Ramos (cell line): Measurements from ENCODE around the gene NPC2.

Source experiments
- in situ Hi-C: fragments of 300-500 bp; cut with MboI; formaldehyde crosslinking; loops from one replicate; pipeline ENCODE4 v1.14.3; 2022; ENCODE audit warnings: low sequenced_read_pairs; ENCODE audit not compliant: unreplicated experiment

The NPC2 gene

GRCh38 chr14:74521756-74522155 lies 28.7 kb upstream of the NPC2 start:
- in situ Hi-C loops = no loop called here

GRCh38 chr14:74519316-74520074 lies 26.4 kb upstream of the NPC2 start:
- in situ Hi-C loops = no loop called here

DNA sequence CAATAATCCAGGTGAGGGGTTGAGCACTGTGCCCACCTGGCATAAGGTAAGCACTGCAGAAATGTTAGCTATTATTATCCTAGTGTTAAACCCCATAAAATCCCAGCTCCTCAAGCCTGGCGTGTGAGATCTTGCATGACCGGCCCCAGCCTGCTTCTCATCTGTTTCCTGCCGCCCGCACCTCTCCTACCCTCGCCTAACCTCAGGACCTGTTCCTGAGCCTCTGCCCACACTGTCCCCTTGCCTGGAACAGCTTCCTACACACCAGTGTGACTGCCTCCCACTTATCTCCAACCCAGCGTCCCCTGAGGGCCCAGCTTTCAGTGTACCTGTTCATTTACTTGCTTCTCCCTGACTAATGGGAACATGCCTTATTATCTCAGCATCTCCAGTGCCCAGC lies 25.1 kb upstream of the NPC2 start:
- in situ Hi-C loops = no loop called here

- in situ Hi-C loops = no loop called here
Observed at GRCh38 chr14:74517731-74518130, 24.6 kb upstream of the NPC2 start.

- in situ Hi-C loops = no loop called here
Observed at GRCh38 chr14:74516451-74517160, 23.5 kb upstream of the NPC2 start.

- in situ Hi-C loops = no loop called here
Observed at GRCh38 chr14:74515891-74516412, 22.8 kb upstream of the NPC2 start.

GRCh38 chr14:74514471-74514941 lies 21.4 kb upstream of the NPC2 start:
- in situ Hi-C loops = no loop called here

- in situ Hi-C loops = no loop called here
Observed at GRCh38 chr14:74511966-74512830, 19.1 kb upstream of the NPC2 start.

DNA sequence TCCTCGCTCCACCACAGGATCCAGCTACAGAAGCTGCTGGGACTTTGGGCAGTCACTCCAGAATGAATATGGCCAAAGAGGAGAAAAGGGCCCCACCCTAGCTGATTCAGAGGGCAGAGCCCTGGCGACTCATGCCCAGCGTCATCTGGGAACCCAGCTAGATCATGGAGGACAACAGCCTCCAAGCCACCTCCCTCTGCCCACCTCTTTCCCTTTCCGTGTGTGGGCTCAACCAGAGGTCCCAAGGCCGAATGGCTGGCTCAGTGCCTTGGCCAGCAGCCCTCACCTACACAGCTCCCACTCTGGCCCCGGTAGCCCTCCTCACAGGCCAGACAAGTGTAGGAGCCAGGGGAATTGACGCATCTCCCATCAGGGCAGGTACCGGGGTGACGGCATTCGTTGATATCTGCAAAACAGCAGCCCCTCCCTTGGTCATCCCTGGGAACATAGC lies 17.9 kb upstream of the NPC2 start:
- in situ Hi-C loops = no loop called here

GRCh38 chr14:74510223-74510931 lies 17.3 kb upstream of the NPC2 start:
- in situ Hi-C loops = no loop called here

DNA sequence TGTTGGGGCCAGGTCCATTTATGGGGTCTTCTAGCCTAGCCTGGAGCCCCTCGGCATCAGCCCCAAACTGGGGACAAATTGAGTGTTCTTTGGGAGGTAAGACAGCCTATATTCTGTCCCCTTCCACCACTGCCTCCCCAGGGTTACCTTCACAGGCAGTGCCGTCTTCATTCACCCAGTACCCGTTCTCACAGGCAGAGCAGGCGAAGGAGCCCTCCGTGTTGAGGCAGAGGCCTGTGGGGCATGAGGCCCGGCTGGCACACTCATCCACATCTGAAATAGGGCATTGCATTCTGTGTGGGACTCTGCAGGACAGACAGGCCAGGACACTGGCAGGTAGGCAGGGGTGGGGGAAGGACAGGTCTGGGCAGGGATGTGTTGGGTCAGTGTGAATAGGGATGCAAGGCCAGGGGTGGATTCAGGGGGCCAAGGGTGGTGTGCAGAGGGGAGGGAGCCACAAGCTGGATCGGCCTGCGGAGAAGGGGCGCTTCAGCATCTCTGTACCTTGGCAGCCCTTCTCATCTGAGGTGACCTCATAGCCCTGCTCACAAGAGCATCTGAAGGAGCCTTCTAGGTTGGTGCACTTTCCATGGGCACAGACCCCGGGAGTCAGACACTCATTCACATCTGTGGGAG lies 16.6 kb upstream of the NPC2 start:
- in situ Hi-C loops = no loop called here

DNA sequence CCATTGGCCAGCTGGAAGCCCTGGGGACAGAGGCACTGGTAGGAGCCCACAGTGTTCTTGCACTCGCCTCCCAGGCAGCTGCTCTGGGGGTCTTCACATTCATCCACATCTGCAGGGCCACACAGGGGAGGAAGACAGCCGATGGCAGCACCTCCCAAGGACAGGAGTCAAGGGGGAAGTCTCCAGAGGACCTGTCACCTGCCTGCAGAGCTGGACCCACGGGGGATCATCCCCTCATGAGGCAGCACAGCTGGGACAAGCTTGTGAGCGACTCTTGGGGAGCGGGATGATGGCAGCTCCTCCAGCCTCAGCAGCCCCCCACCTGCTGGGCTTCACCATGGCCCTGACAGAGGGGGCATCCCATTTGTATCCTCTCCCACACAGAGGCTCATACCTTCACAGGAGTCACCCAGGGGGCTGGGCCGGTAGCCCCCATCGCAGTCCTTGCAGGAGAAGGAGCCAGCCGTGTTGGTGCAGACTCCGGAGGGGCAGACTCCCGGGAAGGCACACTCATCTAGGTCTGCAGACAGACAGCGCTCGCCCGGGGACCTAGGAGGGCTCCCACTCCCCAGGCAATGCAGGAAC lies 15.8 kb upstream of the NPC2 start:
- in situ Hi-C loops = no loop called here

DNA sequence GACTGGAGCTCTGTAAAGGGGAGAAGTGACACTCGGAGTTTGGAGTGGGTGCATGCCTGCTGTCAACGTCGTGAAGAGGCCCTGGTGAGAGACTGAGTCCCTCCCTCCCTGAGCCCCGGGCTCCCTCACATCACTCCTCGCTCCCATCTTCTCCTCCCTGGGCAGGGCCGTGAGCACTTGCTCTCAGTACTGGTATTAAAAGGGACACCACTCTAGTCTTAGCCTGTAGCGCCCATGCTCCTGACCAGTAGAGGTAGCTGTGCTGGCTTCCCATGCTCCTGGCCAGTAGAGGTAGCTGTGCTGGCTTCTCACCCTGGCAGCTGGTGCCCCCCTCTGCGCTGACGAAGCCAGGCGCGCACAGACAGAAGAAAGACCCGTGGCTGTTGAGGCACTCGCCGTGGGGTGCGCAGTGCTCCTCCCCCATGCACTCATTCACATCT lies 15.2 kb upstream of the NPC2 start:
- in situ Hi-C loops = no loop called here

DNA sequence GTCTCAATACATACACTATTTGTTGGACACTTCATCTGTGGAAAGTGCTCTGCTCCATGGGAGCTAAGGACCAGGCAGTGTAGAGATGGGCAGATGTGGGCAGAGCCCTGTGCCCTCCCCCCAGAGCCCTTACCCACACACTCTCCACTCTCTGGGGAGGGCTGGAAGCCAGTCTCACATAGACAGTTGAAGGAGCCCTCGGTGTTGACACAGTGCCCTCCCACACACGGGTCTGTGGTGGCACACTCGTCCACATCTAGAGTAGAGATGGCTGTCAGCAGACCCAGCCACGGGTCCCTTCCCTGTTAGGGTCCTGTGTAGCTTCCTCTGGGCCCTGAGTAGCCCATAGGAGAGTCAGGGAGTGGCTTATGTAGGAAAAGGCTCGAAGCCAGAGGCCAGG lies 14.7 kb upstream of the NPC2 start:
- in situ Hi-C loops = no loop called here

DNA sequence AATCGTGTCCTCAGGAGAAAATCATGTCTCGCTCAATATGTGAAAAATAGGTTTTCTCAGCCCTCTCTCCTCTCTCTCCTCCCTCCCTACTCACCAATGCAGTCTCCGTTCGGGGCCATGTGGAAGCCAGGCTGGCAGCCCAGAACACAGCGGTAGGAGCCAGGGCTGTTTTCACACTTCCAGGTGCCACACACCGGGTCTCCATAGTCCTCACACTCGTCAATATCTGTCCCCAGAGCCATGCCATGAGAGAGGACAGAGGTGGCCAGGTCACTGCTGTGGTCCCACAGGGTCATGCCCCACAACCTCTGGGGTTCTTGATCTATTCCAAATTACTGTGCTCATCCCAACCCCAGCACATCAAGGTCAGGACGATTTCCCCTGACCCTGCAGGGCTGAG lies 14.0 kb upstream of the NPC2 start:
- in situ Hi-C loops = no loop called here

GRCh38 chr14:74506411-74506851 lies 13.3 kb upstream of the NPC2 start:
- in situ Hi-C loops = no loop called here

DNA sequence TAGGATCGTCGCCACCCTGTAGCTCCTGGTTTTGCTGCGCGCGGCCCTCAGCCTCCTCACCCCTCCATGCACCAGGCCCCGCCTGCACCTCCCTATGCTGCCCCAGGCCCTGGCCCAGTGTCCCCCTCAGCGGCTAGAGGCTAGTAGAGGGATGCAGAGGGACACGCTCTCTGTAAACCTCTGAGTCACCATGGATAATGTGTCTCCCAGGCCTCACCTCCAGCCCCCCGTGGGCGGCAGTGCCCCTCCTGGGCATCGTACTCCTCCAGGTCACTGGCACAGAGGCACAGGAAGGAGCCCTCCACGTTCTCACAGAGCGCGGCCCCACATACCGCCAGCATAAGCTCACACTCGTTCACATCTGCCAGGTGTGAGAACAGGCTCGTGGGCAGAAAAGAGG lies 12.7 kb upstream of the NPC2 start:
- in situ Hi-C loops = no loop called here

- in situ Hi-C loops = no loop called here
Observed at GRCh38 chr14:74504874-74505720, 12.0 kb upstream of the NPC2 start.
